Measurements from ENCODE around the gene EEF1A1.
"Not testable (repeated sequence)": the region's sequence is repeated elsewhere in the genome, so short reads cannot be mapped to it uniquely, and the experiment has no call there.

The EEF1A1 gene

DNA sequence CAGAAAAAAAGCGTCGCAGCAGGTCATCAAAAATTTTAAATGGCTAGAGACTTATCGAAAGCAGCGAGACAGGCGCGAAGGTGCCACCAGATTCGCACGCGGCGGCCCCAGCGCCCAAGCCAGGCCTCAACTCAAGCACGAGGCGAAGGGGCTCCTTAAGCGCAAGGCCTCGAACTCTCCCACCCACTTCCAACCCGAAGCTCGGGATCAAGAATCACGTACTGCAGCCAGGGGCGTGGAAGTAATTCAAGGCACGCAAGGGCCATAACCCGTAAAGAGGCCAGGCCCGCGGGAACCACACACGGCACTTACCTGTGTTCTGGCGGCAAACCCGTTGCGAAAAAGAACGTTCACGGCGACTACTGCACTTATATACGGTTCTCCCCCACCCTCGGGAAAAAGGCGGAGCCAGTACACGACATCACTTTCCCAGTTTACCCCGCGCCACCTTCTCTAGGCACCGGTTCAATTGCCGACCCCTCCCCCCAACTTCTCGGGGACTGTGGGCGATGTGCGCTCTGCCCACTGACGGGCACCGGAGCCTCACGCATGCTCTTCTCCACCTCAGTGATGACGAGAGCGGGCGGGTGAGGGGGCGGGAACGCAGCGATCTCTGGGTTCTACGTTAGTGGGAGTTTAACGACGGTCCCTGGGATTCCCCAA lies at the start of gene EEF1A1:
Gene EEF1A1, minus strand, starts transcription at position 345 of the 663 bp plus-strand sequence. CDS start 1,006 bp downstream, outside the sequence.
- DNase-seq (ENCODE audit: low spot score): peak; percentile 97

GRCh38 chr6:73569121-73569520 lies 48.3 kb upstream of the EEF1A1 start:
- no peak for DNase-seq (ENCODE audit: low spot score)

GRCh38 chr6:73566954-73567591 lies 46.2 kb upstream of the EEF1A1 start:
- DNase-seq (ENCODE audit: low spot score): peak; percentile 88

DNA sequence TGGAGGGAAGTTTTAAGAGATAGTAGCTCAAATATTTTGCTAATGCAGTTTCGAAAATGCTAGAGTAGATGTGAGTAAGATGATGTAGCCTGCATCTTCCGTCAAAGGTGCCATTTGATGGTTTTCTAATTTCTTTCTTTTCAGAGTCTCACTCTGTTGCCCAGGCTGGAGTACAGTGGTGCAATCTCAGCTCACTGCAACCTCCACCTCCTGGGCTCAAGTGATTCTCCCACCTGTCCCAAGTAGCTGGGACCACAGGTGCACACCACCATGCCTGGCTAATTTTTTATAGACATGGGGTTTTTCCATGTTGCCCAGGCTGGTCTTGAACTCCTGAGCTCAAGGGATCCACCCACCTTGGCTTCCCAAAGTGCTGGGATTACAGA lies 45.6 kb upstream of the EEF1A1 start:
- not testable (repeated sequence) for DNase-seq (ENCODE audit: low spot score)

DNA sequence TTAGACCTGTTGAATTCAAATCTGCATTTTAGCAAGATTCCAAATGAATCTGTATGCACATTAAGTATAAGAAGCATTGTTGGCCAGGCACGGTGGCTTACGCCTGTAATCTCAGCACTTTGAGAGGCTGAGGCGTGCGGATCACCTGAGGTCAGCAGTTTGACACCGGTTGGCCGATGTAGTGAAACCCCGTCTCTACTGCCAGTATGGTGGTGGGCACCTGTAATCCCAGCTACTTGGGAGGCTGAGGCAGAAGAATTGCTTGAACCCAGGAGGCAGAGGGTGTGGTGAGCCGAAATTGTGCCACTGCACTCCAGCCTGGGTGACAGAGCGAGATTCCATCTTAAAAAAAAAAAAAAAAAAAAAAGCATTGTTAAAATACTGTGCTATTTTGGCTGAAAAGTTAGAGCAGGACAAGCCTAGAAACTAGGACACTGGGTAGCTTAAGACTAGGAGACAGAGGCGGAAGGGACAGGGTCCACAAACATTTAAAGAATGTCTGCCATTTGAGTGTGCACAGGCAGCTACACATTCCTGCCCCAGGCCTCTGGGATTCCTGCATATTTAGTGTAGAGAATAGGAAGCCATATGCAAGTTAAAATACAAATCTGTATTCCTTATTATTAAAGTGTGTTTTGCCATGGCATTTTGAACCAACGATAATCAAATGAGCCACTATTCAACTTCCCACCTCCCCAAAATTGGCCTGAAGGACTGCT lies 45.1 kb upstream of the EEF1A1 start:
- no peak for DNase-seq (ENCODE audit: low spot score)

DNA sequence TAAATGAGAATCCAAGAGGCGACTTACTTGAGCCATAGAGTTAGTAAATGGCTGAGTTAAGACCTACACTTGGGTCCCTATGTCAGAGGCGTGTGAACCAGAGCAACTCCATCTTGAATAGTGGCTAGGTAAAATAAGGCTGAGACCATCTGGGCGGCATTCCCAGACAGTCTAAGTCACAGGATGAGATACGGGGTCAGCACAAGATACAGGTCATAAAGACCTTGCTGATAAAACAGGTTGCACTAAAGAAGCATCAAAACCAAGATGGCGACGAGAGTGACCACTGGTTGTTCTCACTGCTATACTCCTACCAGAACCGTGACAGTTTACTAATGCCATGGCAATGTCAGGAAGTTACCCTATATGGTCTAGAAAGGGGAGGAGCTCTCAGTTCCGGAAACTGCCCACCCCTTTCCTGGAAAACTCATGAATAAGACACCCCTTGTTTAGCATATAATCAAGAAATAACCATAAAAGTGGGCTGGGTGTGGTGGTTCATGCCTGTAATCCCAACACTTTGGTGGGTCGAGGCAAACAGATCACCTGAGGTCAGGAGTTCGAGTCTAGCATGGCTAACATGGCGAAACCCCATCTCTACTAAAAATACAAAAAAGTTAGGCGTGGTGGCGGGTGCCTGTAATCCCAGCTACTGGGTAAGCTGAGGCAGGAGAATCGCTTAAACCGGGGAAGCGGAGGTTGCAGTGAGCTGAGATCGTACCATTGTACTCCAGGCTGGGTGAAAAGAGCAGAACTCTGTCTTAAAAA lies 43.9 kb upstream of the EEF1A1 start:
- DNase-seq (ENCODE audit: low spot score): no peak

- DNase-seq (ENCODE audit: low spot score): no peak
These were observed 41.7 kb upstream of the EEF1A1 start for GRCh38 chr6:73562558-73562957.

DNA sequence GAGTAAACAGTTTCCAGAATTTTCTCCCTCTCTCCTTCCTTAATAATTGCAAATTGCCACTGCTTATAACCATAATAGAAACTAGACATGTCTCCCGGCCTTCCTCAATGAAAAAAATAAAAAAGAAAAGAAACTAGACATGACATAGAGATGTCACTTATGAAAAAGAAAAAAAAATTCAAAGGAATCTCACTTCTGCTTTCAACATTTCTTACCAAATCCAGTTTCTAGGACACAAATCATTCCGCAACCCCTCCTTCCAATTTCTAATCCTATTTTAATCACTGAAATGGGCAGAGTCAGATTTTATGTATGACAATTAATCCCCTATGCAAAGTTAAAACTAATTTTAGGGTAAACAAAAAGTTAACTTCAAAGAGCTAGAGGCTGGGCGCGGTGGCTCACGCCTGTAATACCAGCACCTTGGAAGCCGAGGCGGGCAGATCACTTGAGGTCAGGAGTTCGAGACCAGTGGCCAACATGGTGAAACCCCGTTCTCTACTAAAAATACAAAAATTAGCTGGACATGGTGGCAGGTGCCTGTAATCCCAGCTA lies 40.1 kb upstream of the EEF1A1 start:
- no peak for DNase-seq (ENCODE audit: low spot score)

DNA sequence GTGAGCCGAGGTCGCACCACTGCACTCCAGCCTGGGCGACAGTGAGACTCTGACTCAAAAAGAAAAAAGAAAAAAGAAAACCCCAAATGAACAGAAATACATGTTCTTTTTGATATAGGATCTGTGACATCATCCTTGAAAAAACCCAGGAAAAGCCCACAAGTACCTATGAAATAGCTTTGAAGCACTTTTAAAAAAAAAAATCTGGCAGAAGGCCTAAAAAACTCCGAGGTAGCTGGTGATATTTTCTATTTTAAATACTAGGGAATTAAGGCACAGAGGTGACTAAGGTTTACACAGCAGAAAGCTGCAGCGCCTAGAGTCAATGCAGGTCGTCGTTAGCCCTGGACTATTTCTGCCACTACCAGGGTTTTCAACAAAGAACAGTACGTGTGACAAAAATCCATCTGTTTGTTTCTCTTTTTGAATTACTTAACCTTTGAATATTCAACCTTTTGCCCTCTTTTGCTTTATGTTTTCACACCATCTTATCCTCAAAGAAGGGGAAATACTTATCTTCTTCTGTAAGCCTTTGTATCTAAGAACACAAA lies 39.4 kb upstream of the EEF1A1 start:
- DNase-seq (ENCODE audit: low spot score): no peak

DNA sequence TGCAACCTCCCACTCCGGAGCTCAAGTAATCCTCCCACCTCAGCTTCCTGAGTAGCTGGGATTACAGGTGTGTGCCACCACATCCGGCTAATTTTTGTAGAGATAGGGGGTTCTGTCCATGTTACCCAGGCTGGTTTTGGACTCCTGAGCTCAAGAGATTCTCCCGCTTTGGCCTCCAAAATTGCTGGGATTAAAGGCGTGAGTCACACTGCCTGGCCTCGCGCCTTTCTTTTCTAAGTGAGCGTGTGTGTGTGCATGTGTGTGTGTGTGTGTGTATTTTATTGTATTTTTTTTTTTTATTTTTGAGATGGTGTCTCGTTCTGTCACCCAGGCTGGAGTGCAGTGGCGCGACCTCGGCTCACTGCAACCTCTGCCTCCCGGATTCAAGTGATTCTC lies 38.6 kb upstream of the EEF1A1 start:
- not testable (repeated sequence) for DNase-seq (ENCODE audit: low spot score)

- no peak for DNase-seq (ENCODE audit: low spot score)
These were observed 38.0 kb upstream of the EEF1A1 start for GRCh38 chr6:73558624-73559398.

DNA sequence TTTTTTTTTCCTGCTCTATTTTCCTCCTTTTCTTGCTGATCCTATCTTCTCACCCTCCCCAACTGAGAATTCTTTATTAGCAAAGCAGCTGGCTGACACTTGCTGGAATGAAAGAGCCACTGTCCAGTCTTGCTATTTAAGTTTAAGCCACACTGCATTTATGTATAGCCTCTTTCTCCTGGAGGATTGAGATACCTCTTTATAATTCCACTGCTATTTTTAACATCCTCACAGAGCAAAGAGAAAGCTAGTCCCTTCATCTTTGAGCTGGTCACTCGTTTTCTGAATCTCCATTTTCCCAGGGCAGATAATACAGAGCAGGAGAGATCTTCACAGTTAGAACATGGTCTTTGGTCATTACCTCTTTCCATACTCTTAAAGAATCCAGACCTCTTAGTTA lies 36.0 kb upstream of the EEF1A1 start:
- no peak for DNase-seq (ENCODE audit: low spot score)

DNA sequence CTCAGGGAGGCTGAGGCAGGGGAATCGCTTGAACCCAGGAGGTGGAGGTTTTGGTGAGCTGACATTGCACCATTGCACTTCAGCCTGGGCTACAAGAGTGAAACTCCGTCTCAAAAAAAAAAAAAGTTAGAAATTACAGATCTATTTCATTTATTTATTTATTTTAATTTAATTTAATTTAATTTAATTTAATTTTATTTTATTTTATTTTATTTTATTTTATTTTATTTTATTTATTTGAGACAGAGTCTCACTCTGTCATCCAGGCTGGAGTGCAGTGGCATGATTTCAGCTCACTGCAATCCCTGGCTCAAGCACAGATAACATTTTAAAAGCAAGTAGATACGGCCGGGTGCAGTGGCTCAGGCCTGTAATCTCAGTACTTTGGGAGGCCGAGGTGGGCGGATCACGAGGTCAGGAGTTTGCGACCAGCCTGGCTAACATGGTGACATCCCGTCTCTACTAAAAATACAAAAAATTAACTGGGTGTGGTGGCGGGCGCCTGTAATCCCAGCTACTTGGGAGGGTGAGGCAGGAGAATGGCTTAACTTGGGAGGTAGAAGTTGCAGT lies 34.6 kb upstream of the EEF1A1 start:
- DNase-seq (ENCODE audit: low spot score): not testable (repeated sequence)

- DNase-seq (ENCODE audit: low spot score): not testable (repeated sequence)
These were observed 30.3 kb upstream of the EEF1A1 start for GRCh38 chr6:73551115-73551514.

DNA sequence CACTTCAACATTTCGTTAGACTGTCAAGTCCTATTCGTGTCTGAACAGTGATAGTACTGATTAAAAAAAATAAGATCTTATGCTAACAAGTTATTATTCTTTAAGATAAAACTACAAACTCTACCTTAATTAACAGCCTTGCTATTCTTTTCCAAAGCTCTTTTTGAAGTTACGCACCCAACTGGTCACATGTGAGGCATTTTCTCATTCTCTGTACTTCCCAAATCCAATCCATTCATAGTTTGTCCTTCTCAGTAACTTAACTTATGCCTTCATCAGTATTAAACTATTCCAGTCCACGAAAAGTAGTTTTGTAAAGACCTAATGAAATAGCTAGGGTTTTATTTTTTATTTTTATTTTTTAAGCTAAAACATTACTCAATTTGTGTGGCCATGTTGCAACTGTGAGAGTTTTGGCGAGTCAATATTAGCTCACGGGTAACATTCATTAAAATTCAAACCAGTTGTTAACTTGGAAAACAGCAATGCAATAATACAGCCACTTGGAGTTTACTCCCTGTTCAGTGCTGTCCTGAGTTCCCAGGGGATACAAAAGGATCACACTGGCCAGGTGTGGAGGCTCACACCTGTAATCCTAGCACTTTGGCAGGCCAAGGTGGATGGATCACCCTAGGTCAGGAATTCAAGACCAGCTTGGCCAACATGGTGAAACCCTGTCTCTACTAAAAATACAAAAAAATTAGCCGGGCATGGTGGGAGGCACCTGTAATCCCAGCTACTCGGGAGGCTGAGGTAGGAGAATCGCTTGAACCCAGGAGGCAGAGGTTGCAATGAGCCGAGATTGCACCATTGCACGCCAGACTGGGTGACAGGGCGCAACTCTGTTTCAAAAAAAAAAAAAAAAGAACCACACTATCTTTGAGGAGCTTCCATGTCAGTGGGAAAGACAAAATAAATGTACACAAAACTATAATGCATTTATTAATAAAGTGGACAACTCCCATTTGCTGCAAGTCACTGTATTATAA lies 27.9 kb upstream of the EEF1A1 start:
- DNase-seq (ENCODE audit: low spot score): no peak

- DNase-seq (ENCODE audit: low spot score): no peak
These were observed 26.2 kb upstream of the EEF1A1 start for GRCh38 chr6:73547036-73547435.

DNA sequence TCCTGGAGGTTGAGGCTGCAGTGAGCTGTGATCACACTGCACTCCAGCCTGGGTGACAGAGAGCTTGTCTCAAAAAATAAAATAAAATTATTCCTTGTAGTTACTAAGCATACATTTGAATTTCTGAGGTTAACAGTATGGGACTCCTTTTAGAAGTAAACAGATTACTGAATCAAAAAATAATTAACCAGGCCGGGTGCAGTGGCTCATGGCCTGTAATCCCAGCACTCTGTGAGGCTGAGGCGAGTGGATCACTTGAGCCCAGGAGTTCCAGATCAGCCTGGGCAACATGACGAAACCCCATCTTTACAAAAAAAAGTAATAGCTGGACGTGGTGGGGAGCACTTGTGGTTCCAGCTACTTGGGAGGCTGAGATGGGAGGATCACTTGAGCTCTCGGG lies 22.1 kb upstream of the EEF1A1 start:
- no peak for DNase-seq (ENCODE audit: low spot score)

DNA sequence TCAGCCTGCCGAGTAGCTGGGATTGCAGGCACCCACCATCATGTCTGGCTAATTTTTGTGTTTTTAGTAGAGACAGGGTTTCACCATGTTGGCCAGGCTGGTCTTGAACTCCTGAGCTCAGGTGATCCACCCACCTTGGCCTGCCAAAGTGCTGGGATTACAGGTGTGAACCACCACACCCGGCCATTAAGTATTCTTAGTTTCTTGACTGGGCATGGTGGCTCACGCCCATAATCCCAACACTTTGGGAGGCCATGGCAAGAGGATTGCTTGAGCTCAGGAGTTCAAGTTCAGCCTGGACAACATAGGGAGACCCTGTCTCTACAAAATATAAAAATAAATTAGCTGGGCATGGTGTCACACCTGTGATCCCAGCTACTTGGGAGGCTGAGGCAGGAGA lies 21.6 kb upstream of the EEF1A1 start:
- DNase-seq (ENCODE audit: low spot score): not testable (repeated sequence)

- DNase-seq (ENCODE audit: low spot score): no peak
These were observed 17.4 kb upstream of the EEF1A1 start for GRCh38 chr6:73538116-73538779.

Data from AG20443 (cell line).